ENCODE measurements around the gene TLCD4.

DNA sequence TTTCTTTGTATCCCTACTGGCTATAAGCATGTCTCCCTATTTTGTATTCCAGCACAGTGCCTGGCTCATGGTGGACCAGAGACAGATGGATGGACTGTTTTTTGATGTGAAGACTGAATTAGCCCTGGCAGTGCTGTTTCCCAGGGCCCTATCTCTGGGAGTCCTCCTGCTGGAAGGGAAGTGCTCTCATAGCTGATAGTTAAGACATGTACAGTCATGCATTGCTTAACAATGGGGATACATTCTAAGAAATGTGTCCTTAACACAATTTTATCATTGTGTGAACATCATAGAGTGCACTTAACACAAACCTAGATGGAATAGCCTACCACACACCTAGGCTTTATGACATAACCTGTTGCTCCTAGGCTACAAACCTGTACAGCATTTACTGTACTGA lies 21.1 kb downstream of the TLCD4 start:
- TF ChIP-seq CHD2 (IDR thresholded peaks at IDR 0.05; ENCODE audit: low read length) (no peak), POLR2A (IDR thresholded peaks at IDR 0.05; ENCODE audit: control extremely low read depth in 1 of 2, low read depth in 2 of 2, low read length in 2 of 2) (no peak), EP300 (IDR thresholded peaks at IDR 0.05; ENCODE audit: borderline replicate concordance in 1 of 2, low read depth in 2 of 2, low read length in 2 of 2) (no peak), MAX (IDR thresholded peaks at IDR 0.05) (no peak), SUZ12 (IDR thresholded peaks at IDR 0.05; ENCODE audit: low read length) (no peak), CEBPB (IDR thresholded peaks at IDR 0.05; ENCODE audit: low read depth, low read length) (no peak), EZH2 (IDR thresholded peaks at IDR 0.05; ENCODE audit: low read depth, low read length, severe bottlenecking) (no peak), GABPA (IDR thresholded peaks at IDR 0.05; ENCODE audit: borderline replicate concordance, insufficient read depth, low read length) (no peak)
- TF ChIP-seq, protein P1, sequence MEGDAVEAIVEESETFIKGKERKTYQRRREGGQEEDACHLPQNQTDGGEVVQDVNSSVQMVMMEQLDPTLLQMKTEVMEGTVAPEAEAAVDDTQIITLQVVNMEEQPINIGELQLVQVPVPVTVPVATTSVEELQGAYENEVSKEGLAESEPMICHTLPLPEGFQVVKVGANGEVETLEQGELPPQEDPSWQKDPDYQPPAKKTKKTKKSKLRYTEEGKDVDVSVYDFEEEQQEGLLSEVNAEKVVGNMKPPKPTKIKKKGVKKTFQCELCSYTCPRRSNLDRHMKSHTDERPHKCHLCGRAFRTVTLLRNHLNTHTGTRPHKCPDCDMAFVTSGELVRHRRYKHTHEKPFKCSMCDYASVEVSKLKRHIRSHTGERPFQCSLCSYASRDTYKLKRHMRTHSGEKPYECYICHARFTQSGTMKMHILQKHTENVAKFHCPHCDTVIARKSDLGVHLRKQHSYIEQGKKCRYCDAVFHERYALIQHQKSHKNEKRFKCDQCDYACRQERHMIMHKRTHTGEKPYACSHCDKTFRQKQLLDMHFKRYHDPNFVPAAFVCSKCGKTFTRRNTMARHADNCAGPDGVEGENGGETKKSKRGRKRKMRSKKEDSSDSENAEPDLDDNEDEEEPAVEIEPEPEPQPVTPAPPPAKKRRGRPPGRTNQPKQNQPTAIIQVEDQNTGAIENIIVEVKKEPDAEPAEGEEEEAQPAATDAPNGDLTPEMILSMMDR (IDR thresholded peaks at IDR 0.05; ENCODE audit: control extremely low read depth in 1 of 3, insufficient read depth in 1 of 3, low read depth in 1 of 3, low read length in 3 of 3) = no peak

All from H1 (cell line).